Uterus (tissue), 4 donors: ENCODE data around the gene UTP25. TPM values are rescaled to one million over a fixed set of nuclear protein-coding genes. Genes with fewer than 3 reads are reported as not detected.

Experiments used
- DNase-seq, 2 donors: peaks; one replicate each; pipeline ENCODE4 v3.0.0-alpha.2; 2019 to 2020
- H3K27ac ChIP-seq, 2 donors: fragments of 200-600 bp; sonication (generic); 1 replicate in 1 of 2; 2 replicates in 1 of 2; pipeline ENCODE4 v1.5.1; 2016 to 2018
- H3K27me3 ChIP-seq, 2 donors: fragments of 200-600 bp; sonication (generic); one replicate each; pipeline ENCODE4 v1.5.1; 2018 to 2019; ENCODE audit warnings: control low read depth in 1 of 2
- H3K36me3 ChIP-seq, 2 donors: fragments of 200-600 bp; sonication (generic); one replicate each; pipeline ENCODE4 v1.5.1; 2019; ENCODE audit warnings: control low read depth in 1 of 2
- H3K4me1 ChIP-seq, 2 donors: fragments of 200-600 bp; sonication (generic); one replicate each; pipeline ENCODE4 v1.5.1; 2018 to 2019; ENCODE audit warnings: control low read depth in 1 of 2
- H3K4me3 ChIP-seq, 2 donors: fragments of 200-600 bp; sonication (generic); 1 replicate in 1 of 2; 2 replicates in 1 of 2; pipeline ENCODE4 v1.5.1; 2018 to 2019; ENCODE audit warnings: mild to moderate bottlenecking in 1 of 2
- H3K9me3 ChIP-seq, 2 donors: fragments of 200-600 bp; sonication (generic); one replicate each; pipeline ENCODE4 v1.5.1; 2019; ENCODE audit warnings: control low read depth in 1 of 2
- POLR2A ChIP-seq, 2 donors: fragments of 450-650 bp; IDR thresholded peaks; one replicate each; pipeline ENCODE4 v1.6.1; 2016; ENCODE audit warnings: antibody characterized with exemption in 2 of 2, mild to moderate bottlenecking in 1 of 2, moderate library complexity in 1 of 2
- intact Hi-C: fragments of 100-400 bp; cut with DNase I; formaldehyde crosslinking; loops from one replicate; pipeline ENCODE4 v1.15.1; 2023; ENCODE audit warnings: low total_unique reads
- total RNA-seq, 4 donors: library from RNA; depleted of rRNA in 3 of 4; stranded (reverse); fragments of >200 nt in 3 of 4; gene quantifications; one replicate each; pipeline versions ENCODE4 v1.1.0 to v1.2.4, GENCODE V29; 2014 to 2023
- TF ChIP-seq, protein P1 (sequence below), 4 experiments: fragments of 200-600 bp in 2 of 4; fragments of 450-650 bp in 2 of 4; sonication (generic) in 2 of 4; IDR thresholded peaks; one replicate each; pipeline ENCODE4 v1.5.1; 2016 to 2019; ENCODE audit warnings: antibody characterized with exemption in 4 of 4, mild to moderate bottlenecking in 2 of 4, moderate library complexity in 1 of 4
- donor health status: DM: yes; HTN: yes; CAD: no.

UTP25 gene
- total RNA-seq, 4 donors from 2014 or later = 6.8 to 12.4 (median 8.8) TPM

DNA sequence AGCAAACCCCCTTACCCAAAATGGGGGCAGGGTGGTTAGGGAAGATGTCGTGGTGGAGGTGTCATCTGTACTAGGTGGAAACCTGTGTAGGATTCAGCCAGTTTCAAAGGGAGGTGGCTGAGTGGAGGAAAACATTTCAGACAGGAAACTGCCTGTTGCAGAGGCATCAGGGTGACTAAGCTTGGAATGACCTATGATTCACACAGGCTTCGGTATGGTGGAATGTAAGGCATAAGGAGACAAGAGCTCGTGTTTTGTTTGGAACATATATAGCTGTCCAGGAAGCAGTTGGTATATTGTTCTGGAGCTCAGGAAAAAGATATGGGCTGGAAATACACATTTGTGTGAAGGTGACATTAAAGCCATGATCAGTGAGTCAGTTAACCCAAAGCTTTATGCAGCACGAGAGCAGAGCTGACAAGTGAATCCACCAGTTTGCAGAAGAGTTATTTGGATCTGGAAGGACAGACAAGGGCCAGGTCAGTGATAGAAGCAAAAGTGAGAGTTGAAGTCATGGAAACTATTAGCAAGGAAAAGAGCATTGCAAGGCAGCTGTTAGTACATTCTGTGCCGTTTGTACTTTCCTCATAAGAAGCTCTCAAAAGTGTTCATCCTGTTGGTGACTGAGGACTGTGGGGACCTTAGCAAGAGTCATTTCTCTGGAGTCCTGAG is 12.2 kb downstream of the UTP25 start:
- Histone ChIP-seq H3K9me3 (no peaks in the 10 kb centered on the region), H3K36me3 (no peaks in the 10 kb centered on the region), H3K4me1 (no peaks in the 10 kb centered on the region), H3K4me3 (no peak overlapping the region), H3K27ac (no peak overlapping the region), H3K27me3 (no peaks in the 10 kb centered on the region)
- TF ChIP-seq, protein P1, sequence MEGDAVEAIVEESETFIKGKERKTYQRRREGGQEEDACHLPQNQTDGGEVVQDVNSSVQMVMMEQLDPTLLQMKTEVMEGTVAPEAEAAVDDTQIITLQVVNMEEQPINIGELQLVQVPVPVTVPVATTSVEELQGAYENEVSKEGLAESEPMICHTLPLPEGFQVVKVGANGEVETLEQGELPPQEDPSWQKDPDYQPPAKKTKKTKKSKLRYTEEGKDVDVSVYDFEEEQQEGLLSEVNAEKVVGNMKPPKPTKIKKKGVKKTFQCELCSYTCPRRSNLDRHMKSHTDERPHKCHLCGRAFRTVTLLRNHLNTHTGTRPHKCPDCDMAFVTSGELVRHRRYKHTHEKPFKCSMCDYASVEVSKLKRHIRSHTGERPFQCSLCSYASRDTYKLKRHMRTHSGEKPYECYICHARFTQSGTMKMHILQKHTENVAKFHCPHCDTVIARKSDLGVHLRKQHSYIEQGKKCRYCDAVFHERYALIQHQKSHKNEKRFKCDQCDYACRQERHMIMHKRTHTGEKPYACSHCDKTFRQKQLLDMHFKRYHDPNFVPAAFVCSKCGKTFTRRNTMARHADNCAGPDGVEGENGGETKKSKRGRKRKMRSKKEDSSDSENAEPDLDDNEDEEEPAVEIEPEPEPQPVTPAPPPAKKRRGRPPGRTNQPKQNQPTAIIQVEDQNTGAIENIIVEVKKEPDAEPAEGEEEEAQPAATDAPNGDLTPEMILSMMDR (IDR thresholded peaks at IDR 0.05) = no peak
- TF ChIP-seq POLR2A (IDR thresholded peaks at IDR 0.05) = no peak
- intact Hi-C loops = no loop called here
- no peak for DNase-seq

- no peaks in the 10 kb centered on the region for H3K4me1 ChIP-seq
- H3K9me3 ChIP-seq = no peaks in the 10 kb centered on the region
- H3K4me3 ChIP-seq = no peak overlapping the region
- H3K36me3 ChIP-seq = no peaks in the 10 kb centered on the region
- H3K27me3 ChIP-seq = no peaks in the 10 kb centered on the region
- intact Hi-C loops = no loop called here
- H3K27ac ChIP-seq = no peak overlapping the region
- DNase-seq = no peak
- TF ChIP-seq, protein P1 (IDR thresholded peaks at IDR 0.05) = no peak
- TF ChIP-seq POLR2A (IDR thresholded peaks at IDR 0.05) = no peak
These were observed 12.8 kb downstream of the UTP25 start for GRCh38 chr1:209840611-209841010.

- no peaks in the 10 kb centered on the region for H3K36me3 ChIP-seq
- no peak overlapping the region for H3K4me3 ChIP-seq
- intact Hi-C loops = no loop called here
- DNase-seq = no peak
- no peak overlapping the region for H3K27ac ChIP-seq
- no peak for TF ChIP-seq POLR2A (IDR thresholded peaks at IDR 0.05)
- TF ChIP-seq, protein P1 (IDR thresholded peaks at IDR 0.05) = no peak
- H3K27me3 ChIP-seq = no peaks in the 10 kb centered on the region
- H3K4me1 ChIP-seq = no peaks in the 10 kb centered on the region
- no peaks in the 10 kb centered on the region for H3K9me3 ChIP-seq
These were observed 17.1 kb downstream of the UTP25 start for GRCh38 chr1:209844695-209845407.

DNA sequence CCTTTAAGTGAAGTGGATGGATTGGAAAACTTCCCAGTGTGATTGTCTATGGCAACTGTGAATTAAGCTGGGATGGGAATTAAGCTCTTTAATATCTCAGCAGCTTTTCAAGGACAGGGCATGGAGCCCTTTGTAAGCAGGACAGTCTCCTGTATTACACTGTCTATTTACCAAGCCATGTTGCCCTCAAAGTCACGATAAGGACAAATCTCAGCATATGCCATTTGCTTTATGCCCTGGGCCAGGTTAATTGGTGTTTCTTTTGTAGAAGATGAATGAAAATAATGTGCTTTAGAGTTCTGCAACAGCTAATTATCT is 17.6 kb downstream of the UTP25 start:
- no peaks in the 10 kb centered on the region for H3K4me1 ChIP-seq
- intact Hi-C loops = no loop called here
- no peak overlapping the region for H3K27ac ChIP-seq
- H3K9me3 ChIP-seq = no peaks in the 10 kb centered on the region
- DNase-seq = no peak
- no peaks in the 10 kb centered on the region for H3K36me3 ChIP-seq
- no peaks in the 10 kb centered on the region for H3K27me3 ChIP-seq
- no peak overlapping the region for H3K4me3 ChIP-seq
- no peak for TF ChIP-seq POLR2A (IDR thresholded peaks at IDR 0.05)
- TF ChIP-seq, protein P1 (IDR thresholded peaks at IDR 0.05) = no peak

DNA sequence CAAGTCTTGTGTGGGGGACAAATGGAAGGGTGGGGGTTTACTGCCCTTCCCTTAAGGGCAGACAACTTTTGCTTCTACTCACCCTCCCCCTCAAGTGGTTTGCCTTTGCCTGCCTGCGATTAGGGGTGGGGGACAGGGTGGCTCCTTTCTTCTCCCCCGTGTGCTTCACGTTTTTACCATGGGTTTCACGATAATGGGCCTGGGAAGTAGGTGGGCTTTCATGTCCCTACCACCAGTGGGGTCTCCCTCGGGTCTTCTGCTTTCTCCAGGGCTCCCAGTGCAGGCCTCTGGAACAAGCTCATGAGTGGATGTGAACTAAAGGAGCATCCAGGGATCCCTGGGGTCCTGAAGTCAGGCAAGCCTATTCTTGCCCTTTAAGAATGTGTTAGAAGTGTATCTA is 21.6 kb downstream of the UTP25 start:
- Histone ChIP-seq H3K36me3 (no peaks in the 10 kb centered on the region), H3K27ac (no peak overlapping the region), H3K27me3 (no peaks in the 10 kb centered on the region), H3K4me1 (no peaks in the 10 kb centered on the region), H3K4me3 (no peak overlapping the region), H3K9me3 (no peaks in the 10 kb centered on the region)
- intact Hi-C loops = no loop called here
- DNase-seq = no peak
- TF ChIP-seq POLR2A (IDR thresholded peaks at IDR 0.05) = no peak
- TF ChIP-seq, protein P1 (IDR thresholded peaks at IDR 0.05) = no peak
